ENCODE data around the gene TMC6.

Gene TMC6

DNA sequence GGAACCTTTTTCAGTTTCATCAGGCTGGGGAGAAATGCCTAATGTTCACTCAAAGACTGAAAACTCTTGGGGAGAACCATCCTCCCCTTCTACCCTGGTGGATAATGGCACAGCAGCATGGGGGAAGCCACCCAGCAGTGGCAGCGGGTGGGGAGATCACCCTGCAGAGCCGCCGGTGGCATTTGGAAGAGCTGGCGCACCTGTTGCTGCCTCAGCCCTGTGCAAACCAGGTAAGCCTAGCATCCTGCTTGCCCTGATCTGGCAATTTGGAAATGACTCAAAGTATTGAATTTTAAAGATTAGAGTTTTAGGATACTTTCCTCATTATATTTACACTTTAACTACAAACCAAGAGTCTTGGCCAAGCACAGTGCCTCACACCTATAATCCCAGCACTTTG lies 63.8 kb downstream of the TMC6 start:
- no peak for DNase-seq

DNA sequence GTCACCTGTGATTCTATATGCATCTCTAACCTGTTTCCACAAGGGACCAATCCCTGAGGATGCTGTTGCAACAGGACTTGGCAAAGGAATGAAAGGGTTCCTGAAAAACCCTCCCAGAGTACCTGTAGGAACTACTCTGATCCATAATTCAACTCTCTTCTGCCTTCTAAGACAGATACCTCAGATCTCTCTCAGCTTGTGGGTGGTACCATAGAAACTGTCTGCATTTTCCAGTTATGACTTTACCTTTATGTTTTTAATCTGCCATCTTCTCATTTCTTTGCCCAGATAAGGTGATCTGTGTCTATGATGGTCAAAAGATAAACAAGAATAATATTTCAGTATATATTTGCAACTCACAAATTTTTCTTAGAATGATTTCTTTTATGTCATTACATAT lies 65.1 kb downstream of the TMC6 start:
- no peak for DNase-seq

DNA sequence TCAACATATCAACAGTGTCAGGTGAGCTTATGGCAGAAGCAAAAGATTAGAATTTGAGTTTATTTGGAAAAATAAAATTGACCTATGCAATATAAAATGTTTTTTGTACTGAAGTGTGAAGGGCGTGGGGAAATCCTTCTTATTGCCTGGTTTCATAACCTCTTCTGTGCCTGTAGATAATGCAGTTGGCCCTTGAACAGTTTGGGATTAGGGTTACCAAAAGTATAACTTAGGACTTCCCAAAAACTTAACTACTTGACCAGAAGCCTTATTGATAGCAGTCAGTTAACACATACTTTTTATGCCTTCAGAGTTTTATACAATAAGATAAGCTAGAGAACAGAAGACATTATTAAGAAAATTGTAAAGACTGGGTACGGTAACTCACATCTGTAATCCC lies 66.0 kb downstream of the TMC6 start:
- no peak for DNase-seq

Data from retina (tissue), 1 donor.